B cell (primary cell): ENCODE data around the gene RIPOR2. TPM values are rescaled to one million over a fixed set of nuclear protein-coding genes. Genes with fewer than 3 reads are reported as not detected.

Experiments used
- ATAC-seq: fragments of 200-7000 bp; cut with Tn5 transposase; one replicate; pipeline ENCODE4 v1.10.0; 2021; ENCODE audit warnings: low read depth, mild to moderate bottlenecking, moderate number of reproducible peaks, moderate library complexity
- CTCF ChIA-PET: fragments of 350-600 bp; sonication (Branson Sonifier 250); formaldehyde crosslinking; loops from one replicate; lab custom pipeline; 2021; ENCODE audit warnings: antibody characterized with exemption, inconsistent platforms; lab: Charles Lee
- POLR2A ChIA-PET: fragments of 350-600 bp; sonication (Branson Sonifier 250); formaldehyde crosslinking; loops from one replicate; lab custom pipeline; 2021; ENCODE audit warnings: antibody characterized with exemption; lab: Charles Lee
- DNase-seq: peaks from one replicate; pipeline ENCODE4 v3.0.0; 2013
- H2AFZ ChIP-seq: 2 replicates; pipeline ENCODE4 v1.6.1; 2012; ENCODE audit warnings: mild to moderate bottlenecking, low read depth, low read length; ENCODE audit not compliant: insufficient read depth, poor library complexity, severe bottlenecking
- H3K27ac ChIP-seq, 2 donors: 1 replicate in 1 of 2; 2 replicates in 1 of 2; pipeline ENCODE4 v1.5.1; 2012 to 2013; ENCODE audit warnings: low read length in 2 of 2, mild to moderate bottlenecking in 2 of 2, moderate library complexity in 1 of 2
- H3K27me3 ChIP-seq, 4 experiments: fragments of 200-600 bp in 1 of 4; sonication (generic) in 1 of 4; replicated peaks in 1 of 4; 1 replicate in 2 of 4; 2 replicates in 2 of 4; pipeline versions ENCODE4 v1.6.1 to v1.7.0; 2013 to 2016; ENCODE audit warnings: low read length in 3 of 4, mild to moderate bottlenecking in 2 of 4, mixed read lengths in 1 of 4, moderate library complexity in 1 of 4; ENCODE audit not compliant: insufficient read depth in 4 of 4, control insufficient read depth in 3 of 4; ENCODE audit errors: control extremely low read depth in 1 of 4
- H3K36me3 ChIP-seq, 2 experiments: replicated peaks in 1 of 2; 1 replicate in 1 of 2; 2 replicates in 1 of 2; pipeline versions ENCODE4 v1.6.1 to v1.7.1; 2013; ENCODE audit warnings: low read length in 1 of 2; ENCODE audit not compliant: insufficient read depth in 2 of 2, control insufficient read depth in 1 of 2; ENCODE audit errors: control extremely low read depth in 1 of 2, extremely low read depth in 1 of 2
- H3K4me1 ChIP-seq, 2 donors: fragments of 200-600 bp in 1 of 2; sonication (generic) in 1 of 2; 1 replicate in 1 of 2; 2 replicates in 1 of 2; pipeline versions ENCODE4 v1.5.1 to v1.6.1; 2013 to 2017; ENCODE audit warnings: low read length in 2 of 2; ENCODE audit not compliant: control insufficient read depth in 2 of 2, insufficient read depth in 2 of 2
- H3K4me2 ChIP-seq: replicated peaks from 2 replicates; pipeline ENCODE3; 2012; ENCODE audit warnings: mild to moderate bottlenecking, low read depth, low read length; ENCODE audit not compliant: poor library complexity, severe bottlenecking
- H3K4me3 ChIP-seq, 5 experiments: fragments of 200-600 bp in 1 of 5; sonication (generic) in 1 of 5; 1 replicate in 3 of 5; 2 replicates in 2 of 5; pipeline versions ENCODE4 v1.5.1 to v1.7.0; 2011 to 2016; ENCODE audit warnings: low read length in 4 of 5, mild to moderate bottlenecking in 4 of 5, low read depth in 2 of 5, control low read depth in 1 of 5, moderate library complexity in 1 of 5; ENCODE audit not compliant: insufficient read depth in 1 of 5; ENCODE audit errors: control extremely low read depth in 1 of 5, extremely low read depth in 1 of 5
- H3K79me2 ChIP-seq: fragments of 200-600 bp; sonication (generic); one replicate; pipeline ENCODE4 v1.6.0; 2016; ENCODE audit warnings: low read length; ENCODE audit not compliant: control insufficient read depth, insufficient read depth
- H3K9ac ChIP-seq: fragments of 200-600 bp; sonication (generic); 2 replicates; pipeline ENCODE4 v1.6.1; 2017; ENCODE audit warnings: mild to moderate bottlenecking, low read length, moderate library complexity
- H3K9me3 ChIP-seq, 3 donors: one replicate each; pipeline versions ENCODE4 v1.6.1 to v1.7.1; 2013; ENCODE audit warnings: low read length in 2 of 3; ENCODE audit not compliant: control insufficient read depth in 2 of 3, insufficient read depth in 1 of 3; ENCODE audit errors: control extremely low read depth in 1 of 3
- H4K20me1 ChIP-seq: 2 replicates; pipeline ENCODE4 v1.6.0; 2012; ENCODE audit warnings: mild to moderate bottlenecking, low read length; ENCODE audit not compliant: insufficient read depth, control insufficient read depth, poor library complexity, severe bottlenecking
- H3K27ac Mint-ChIP-seq: one replicate; pipeline ENCODE4 v1.8.0; 2021; ENCODE audit warnings: mixed read lengths
- H3K27me3 Mint-ChIP-seq: one replicate; pipeline ENCODE4 v1.8.0; 2021; ENCODE audit warnings: mixed read lengths
- H3K4me1 Mint-ChIP-seq: one replicate; pipeline ENCODE4 v1.8.0; 2021; ENCODE audit warnings: mixed read lengths
- H3K4me3 Mint-ChIP-seq: one replicate; pipeline ENCODE4 v1.8.0; 2021; ENCODE audit warnings: mixed read lengths
- H3K9me3 Mint-ChIP-seq: one replicate; pipeline ENCODE4 v1.8.0; 2022; ENCODE audit warnings: mixed read lengths; ENCODE audit not compliant: insufficient read depth
- CTCF ChIP-seq: fragments of 200-600 bp; IDR thresholded peaks from one replicate; pipeline ENCODE4 v1.8.0; 2022; ENCODE audit warnings: antibody characterized with exemption, mild to moderate bottlenecking
- EZH2 ChIP-seq: IDR thresholded peaks from 2 replicates; pipeline ENCODE4 v1.6.1; 2012; ENCODE audit warnings: borderline replicate concordance, low read depth, mild to moderate bottlenecking, moderate library complexity, low read length; ENCODE audit not compliant: insufficient read depth, poor library complexity, severe bottlenecking
- WGBS: methylation state at CpG from one replicate; pipeline ENCODE4 v1.1.5; 2013; ENCODE audit warnings: missing lambda C conversion rate; ENCODE audit not compliant: insufficient coverage; 5-methylcytosine and 5-hydroxymethylcytosine counted together
- intact Hi-C: fragments of 100-400 bp; cut with micrococcal nuclease; formaldehyde crosslinking; loops from one replicate; pipeline ENCODE4 v1.10.0; 2022
- polyA plus RNA-seq: library from polyadenylated mRNA; depleted of rRNA; stranded (reverse); fragments of >200 nt; gene quantifications from 2 replicates; pipeline ENCODE4 v1.2.3, GENCODE V29; 2012
- total RNA-seq, 2 donors: library from RNA; stranded (reverse); fragments of 120-200 nt in 1 of 2; gene quantifications; 1 replicate in 1 of 2; 2 replicates in 1 of 2; pipeline versions ENCODE4 v1.2.3 to v1.2.4, GENCODE V29; 2013 to 2022

Gene RIPOR2
- total and polyA plus RNA-seq, 2 donors (not counting 1 experiment from before 2014, with no cell fraction given), result 300 to 430 TPM

- no peaks in the 10 kb centered on the region for H3K9me3 ChIP-seq
- H4K20me1 ChIP-seq, result no peaks in the 10 kb centered on the region
- ChIA-PET CTCF (interaction anchor here (0.9 to 4.8 kb wide), 3 partner anchors 17 to 35 kb away, joined by 3 to 23 read pairs (median 7); partner anchors contain the start of gene RIPOR2), POLR2A (interaction anchor here (0.9 kb wide), 1 partner anchor 10 kb away, joined by 3 read pairs; no protein-coding TSS in a partner anchor)
- peaks cover 34 to 44% of the 10 kb centered on the region in 2 donors for H3K4me1 ChIP-seq
- TF ChIP-seq EZH2 (no peak), CTCF (no peak)
- Mint-ChIP-seq H3K4me3 (no peak overlapping the region), H3K27me3 (no peaks in the 10 kb centered on the region), H3K9me3 (no peaks in the 10 kb centered on the region), H3K4me1 (peaks cover 82% of the 10 kb centered on the region), H3K27ac (peak overlapping the region; percentile 7)
- 67% methylated on average over 3 of the region's 5 CpGs for WGBS
- H3K9ac ChIP-seq, result no peak overlapping the region
- H3K4me2 ChIP-seq, result no peak overlapping the region
- no peak overlapping the region for H2AFZ ChIP-seq
- H3K27ac ChIP-seq, result no peak overlapping the region
- no peaks in the 10 kb centered on the region for H3K36me3 ChIP-seq
- ATAC-seq (no peak), DNase-seq (no peak)
- intact Hi-C loops, result no loop called here
- H3K4me3 ChIP-seq, result no peak overlapping the region
- H3K79me2 ChIP-seq, result peaks cover 98% of the 10 kb centered on the region
- H3K27me3 ChIP-seq, result no peaks in the 10 kb centered on the region
Observed at GRCh38 chr6:24968783-24969182, 33.0 kb upstream of the RIPOR2 start.

- intact Hi-C loops, result no loop called here
- Histone ChIP-seq H3K79me2 (peaks cover 91% of the 10 kb centered on the region), H3K36me3 (no peaks in the 10 kb centered on the region), H3K27me3 (no peaks in the 10 kb centered on the region), H2AFZ (no peak overlapping the region), H3K27ac (no peak overlapping the region), H3K4me3 (no peak overlapping the region), H3K9me3 (no peaks in the 10 kb centered on the region), H4K20me1 (no peaks in the 10 kb centered on the region), H3K9ac (no peak overlapping the region), H3K4me1 (peaks cover 39 to 51% of the 10 kb centered on the region in 2 donors), H3K4me2 (no peak overlapping the region)
- Mint-ChIP-seq H3K27ac (no peak overlapping the region), H3K27me3 (no peaks in the 10 kb centered on the region), H3K4me1 (peaks cover 81% of the 10 kb centered on the region), H3K9me3 (no peaks in the 10 kb centered on the region), H3K4me3 (no peak overlapping the region)
- no peak for TF ChIP-seq CTCF
- no peak for TF ChIP-seq EZH2
- ATAC-seq (no peak), DNase-seq (no peak)
- CTCF ChIA-PET, result interaction anchor here (1.1 to 4.8 kb wide), 5 partner anchors 15 to 111 kb away, joined by 3 to 26 read pairs (median 6); partner anchors contain the start of gene RIPOR2
- WGBS, result no CpG with 5 or more reads among the region's 1 CpG
- POLR2A ChIA-PET, result interaction anchor here (0.5 to 1.8 kb wide), 3 partner anchors 21 to 125 kb away, joined by 3 to 7 read pairs (median 4); no protein-coding TSS in a partner anchor
Observed at GRCh38 chr6:24967211-24967610, 31.5 kb upstream of the RIPOR2 start.
